AG04450 (cell line): Measurements from ENCODE around the gene MECP2. TPM values are rescaled to one million over a fixed set of nuclear protein-coding genes. Genes with fewer than 3 reads are reported as not detected.
A peak's percentile ranks its signal among the peaks of the same experiment; 100 is the strongest.

Experiments used
- CTCF ChIA-PET: fragments of 300-600, 350-600 bp; formaldehyde crosslinking; extraction: SDS; loops from one replicate; lab custom pipeline; 2022; ENCODE audit warnings: antibody characterized with exemption, inconsistent platforms; lab: Charles Lee
- POLR2A ChIA-PET: fragments of 350-600 bp; formaldehyde crosslinking; extraction: SDS; loops from one replicate; lab custom pipeline; 2021; ENCODE audit warnings: antibody characterized with exemption, inconsistent platforms; lab: Yijun Ruan, JAX
- DNase-seq: peaks from one replicate; pipeline ENCODE4 v3.0.0-alpha.2; 2011; ENCODE audit warnings: low read depth, low spot score
- H3K27ac ChIP-seq: one replicate; pipeline ENCODE4 v1.5.1; 2012; ENCODE audit warnings: low read depth, low read length, control low read depth
- H3K27me3 ChIP-seq: one replicate; pipeline ENCODE4 v1.6.0; 2012; ENCODE audit warnings: low read length; ENCODE audit not compliant: control insufficient read depth, insufficient read depth
- H3K4me3 ChIP-seq: 2 replicates; pipeline ENCODE4 v1.5.1; 2011; ENCODE audit warnings: mild to moderate bottlenecking, low read depth, low read length, control low read depth
- H3K9me3 ChIP-seq: 2 replicates; pipeline ENCODE4 v1.5.1; 2012; ENCODE audit warnings: low read length; ENCODE audit not compliant: control insufficient read depth, insufficient read depth
- polyA plus RNA-seq: library from polyadenylated mRNA; depleted of rRNA; stranded (reverse); fragments of >200 nt; gene quantifications from 2 replicates; pipeline ENCODE4 v1.2.3, GENCODE V29; 2011
- TF ChIP-seq, protein P1 (sequence below): IDR thresholded peaks from 2 replicates; pipeline ENCODE4 v1.5.1; 2011; ENCODE audit warnings: low read depth, low read length, control low read depth, inconsistent platforms

The MECP2 gene
- polyA plus RNA-seq, 1 experiment: 12.8 TPM

DNA sequence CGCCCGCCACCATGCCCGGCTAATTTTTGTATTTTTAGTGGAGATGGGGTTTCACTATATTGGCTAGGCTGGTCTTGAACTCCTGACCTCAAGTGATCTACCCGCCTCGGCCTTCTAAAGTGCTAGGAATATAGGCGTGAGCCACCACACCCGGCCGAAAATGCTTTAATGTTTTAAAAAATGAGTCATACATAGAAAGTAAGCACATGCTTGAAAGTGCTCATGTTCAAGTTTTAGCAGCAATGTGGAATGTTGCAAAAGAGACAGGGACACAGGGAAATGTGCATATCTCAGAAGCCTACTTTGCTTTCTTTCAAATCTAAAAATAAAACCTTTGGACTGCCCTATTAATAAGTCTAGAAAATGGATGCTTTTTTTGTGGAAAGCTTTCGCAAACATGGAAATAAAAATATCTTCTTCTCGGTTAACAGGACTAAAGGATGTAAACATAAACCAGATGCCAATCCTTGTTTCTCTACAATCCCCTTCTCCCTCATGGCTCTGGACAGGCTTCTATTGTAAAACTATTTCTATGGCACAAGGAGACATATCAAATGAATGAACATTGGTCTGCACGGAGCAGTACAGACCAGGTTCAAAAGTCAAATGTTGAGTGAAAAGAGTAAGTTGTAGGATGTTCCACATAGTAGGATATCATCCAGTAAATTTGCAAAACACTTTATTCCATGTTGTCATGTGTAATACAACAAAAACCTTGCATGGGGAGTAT, 15.0 kb downstream of the MECP2 start:
- POLR2A ChIA-PET: no interaction called here
- no peak overlapping the region for H3K4me3 ChIP-seq
- no peaks in the 10 kb centered on the region for H3K27me3 ChIP-seq
- CTCF ChIA-PET: interaction anchor here (0.9 to 1.2 kb wide), 2 partner anchors 10 to 31 kb away, joined by 3 read pairs; no protein-coding TSS in a partner anchor
- TF ChIP-seq, protein P1, sequence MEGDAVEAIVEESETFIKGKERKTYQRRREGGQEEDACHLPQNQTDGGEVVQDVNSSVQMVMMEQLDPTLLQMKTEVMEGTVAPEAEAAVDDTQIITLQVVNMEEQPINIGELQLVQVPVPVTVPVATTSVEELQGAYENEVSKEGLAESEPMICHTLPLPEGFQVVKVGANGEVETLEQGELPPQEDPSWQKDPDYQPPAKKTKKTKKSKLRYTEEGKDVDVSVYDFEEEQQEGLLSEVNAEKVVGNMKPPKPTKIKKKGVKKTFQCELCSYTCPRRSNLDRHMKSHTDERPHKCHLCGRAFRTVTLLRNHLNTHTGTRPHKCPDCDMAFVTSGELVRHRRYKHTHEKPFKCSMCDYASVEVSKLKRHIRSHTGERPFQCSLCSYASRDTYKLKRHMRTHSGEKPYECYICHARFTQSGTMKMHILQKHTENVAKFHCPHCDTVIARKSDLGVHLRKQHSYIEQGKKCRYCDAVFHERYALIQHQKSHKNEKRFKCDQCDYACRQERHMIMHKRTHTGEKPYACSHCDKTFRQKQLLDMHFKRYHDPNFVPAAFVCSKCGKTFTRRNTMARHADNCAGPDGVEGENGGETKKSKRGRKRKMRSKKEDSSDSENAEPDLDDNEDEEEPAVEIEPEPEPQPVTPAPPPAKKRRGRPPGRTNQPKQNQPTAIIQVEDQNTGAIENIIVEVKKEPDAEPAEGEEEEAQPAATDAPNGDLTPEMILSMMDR: no peak
- peak overlapping the region; percentile 39 for H3K27ac ChIP-seq
- no peaks in the 10 kb centered on the region; the same call in 1 of the 2 replicates for H3K9me3 ChIP-seq
- DNase-seq: peak; percentile 33

DNA sequence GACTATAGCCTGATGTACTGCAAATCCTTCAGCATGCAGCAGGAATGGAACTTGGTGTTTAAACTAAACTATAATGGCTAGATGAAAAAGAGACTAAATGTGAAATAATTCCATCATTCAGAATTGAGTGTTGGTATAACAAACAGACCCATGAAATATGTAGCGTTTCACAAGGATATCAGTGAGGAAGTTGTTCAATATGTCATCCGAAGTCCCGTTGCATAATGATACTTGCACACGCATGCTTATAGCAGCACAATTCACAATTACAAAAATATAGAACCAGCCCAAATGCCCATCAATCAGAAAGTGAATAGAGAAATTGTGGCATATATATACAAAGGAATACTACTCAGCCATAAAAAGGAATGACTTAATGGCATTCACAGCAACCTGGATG, 20.4 kb downstream of the MECP2 start:
- TF ChIP-seq, protein P1: no peak
- no peaks in the 10 kb centered on the region for H3K9me3 ChIP-seq
- CTCF ChIA-PET: no interaction called here
- H3K27me3 ChIP-seq: no peaks in the 10 kb centered on the region
- no peak overlapping the region for H3K27ac ChIP-seq
- no peak overlapping the region for H3K4me3 ChIP-seq
- DNase-seq: no peak
- POLR2A ChIA-PET: no interaction called here

DNA sequence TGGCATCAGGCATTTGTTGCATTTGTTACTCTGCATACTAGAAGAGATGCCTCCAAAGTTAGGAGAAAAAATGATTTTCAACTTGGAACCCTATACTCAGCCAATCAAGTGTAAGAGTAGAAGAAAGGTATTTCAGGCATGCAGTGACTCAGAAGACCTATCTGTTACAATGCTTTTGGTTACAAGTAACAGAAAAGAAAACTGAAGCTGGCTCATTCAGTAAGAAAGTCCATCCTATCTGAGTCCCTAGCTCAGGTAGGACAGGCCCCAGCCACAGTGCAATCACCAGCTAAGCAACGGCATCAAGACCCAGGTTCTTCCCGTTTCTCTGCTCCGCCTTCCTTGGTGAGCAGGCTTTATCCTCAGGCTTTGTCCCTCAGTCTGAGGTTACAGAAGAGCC, 23.3 kb downstream of the MECP2 start:
- H3K27ac ChIP-seq: peak overlapping the region; percentile 68
- CTCF ChIA-PET: interaction anchor here (0.5 kb wide), 1 partner anchor 20 kb away, joined by 3 read pairs; no protein-coding TSS in a partner anchor

GRCh38 chrX:154072192-154072591, 25.3 kb downstream of the MECP2 start:
- Histone ChIP-seq H3K9me3 (no peaks in the 10 kb centered on the region), H3K4me3 (no peak overlapping the region), H3K27me3 (no peaks in the 10 kb centered on the region), H3K27ac (no peak overlapping the region)
- TF ChIP-seq, protein P1: no peak
- no peak for DNase-seq
- CTCF ChIA-PET: no interaction called here
- POLR2A ChIA-PET: no interaction called here

More for the DNA sequence above, 23.3 kb downstream of the MECP2 start:
- Histone ChIP-seq H3K4me3 (no peak overlapping the region), H3K9me3 (no peaks in the 10 kb centered on the region), H3K27me3 (no peaks in the 10 kb centered on the region)
- POLR2A ChIA-PET: no interaction called here
- TF ChIP-seq, protein P1: no peak
- no peak for DNase-seq

GRCh38 chrX:154068560-154068959, 29.0 kb downstream of the MECP2 start:
- H3K9me3 ChIP-seq: no peaks in the 10 kb centered on the region
- H3K4me3 ChIP-seq: no peak overlapping the region
- ChIA-PET POLR2A (no interaction called here), CTCF (no interaction called here)
- TF ChIP-seq, protein P1: no peak
- DNase-seq: no peak
- H3K27me3 ChIP-seq: no peaks in the 10 kb centered on the region
- no peak overlapping the region for H3K27ac ChIP-seq
